Raji (cell line): ENCODE data around the gene ETV6.

ENCODE experiments used
- POLR2A ChIP-seq: IDR thresholded peaks from 2 replicates; pipeline ENCODE4 v1.6.1; 2011; ENCODE audit warnings: low read depth, low read length, control low read depth; ENCODE audit not compliant: insufficient read depth

The ETV6 gene

GRCh38 chr12:11805043-11805442 is 155.6 kb downstream of the ETV6 start:
- no peak for TF ChIP-seq POLR2A

- TF ChIP-seq POLR2A = no peak
Observed at GRCh38 chr12:11805680-11806079, 156.2 kb downstream of the ETV6 start.

DNA sequence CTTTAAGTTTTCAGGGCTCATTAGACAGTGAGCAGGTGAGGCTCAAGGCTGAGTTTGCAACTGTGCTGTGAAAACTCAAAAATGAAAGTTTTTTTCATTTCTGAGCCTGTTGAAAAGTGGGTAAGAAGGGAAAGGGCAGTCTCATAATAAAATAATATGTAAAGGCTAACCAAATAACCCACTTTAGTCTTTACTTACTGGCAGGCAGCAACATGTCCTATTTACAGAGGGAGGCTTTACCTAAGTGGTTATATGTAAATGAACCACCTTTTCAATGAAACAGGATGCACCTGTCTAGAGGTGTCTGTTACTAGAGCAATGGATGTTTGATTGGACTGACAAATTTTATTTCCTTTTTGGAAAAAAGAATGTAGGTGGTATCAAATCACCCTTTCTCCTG is 158.0 kb downstream of the ETV6 start:
- no peak for TF ChIP-seq POLR2A

DNA sequence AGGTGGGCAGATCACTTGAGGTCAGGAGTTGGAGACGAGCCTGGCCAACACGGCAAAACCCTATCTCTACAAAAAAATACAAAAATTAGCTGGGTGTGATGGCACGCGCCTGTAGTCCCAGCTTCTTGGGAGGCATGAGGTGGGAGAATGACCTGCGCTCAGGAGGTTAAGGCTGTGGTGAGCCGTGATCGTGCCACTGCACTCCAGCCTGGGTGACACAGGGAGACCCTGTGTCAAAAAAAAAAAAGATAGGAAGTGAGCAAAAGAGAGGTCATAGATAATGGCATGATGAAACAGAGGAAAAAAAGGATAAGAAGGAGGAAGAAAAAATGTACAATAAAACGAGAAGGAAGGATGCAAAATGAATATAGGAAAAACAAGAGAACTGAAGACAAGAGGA is 159.5 kb downstream of the ETV6 start:
- TF ChIP-seq POLR2A = no peak

DNA sequence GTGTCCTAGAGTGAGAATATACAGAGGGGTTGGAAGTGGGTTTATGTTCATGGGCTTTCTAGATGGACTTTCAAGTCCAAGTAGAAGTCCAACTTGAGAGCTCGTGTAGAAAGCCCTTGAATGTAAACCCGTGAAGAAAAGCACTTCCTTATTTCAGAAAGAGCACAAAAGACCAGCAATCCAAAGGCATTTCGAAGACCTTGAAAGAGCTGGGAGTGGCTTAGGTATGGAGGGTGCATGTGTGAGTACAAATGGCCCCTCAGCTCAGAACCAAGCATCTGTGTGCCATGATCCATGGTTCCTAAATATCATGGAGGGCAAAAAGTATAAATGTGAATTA is 160.7 kb downstream of the ETV6 start:
- no peak for TF ChIP-seq POLR2A

GRCh38 chr12:11811008-11811407 is 161.5 kb downstream of the ETV6 start:
- no peak for TF ChIP-seq POLR2A

- TF ChIP-seq POLR2A = no peak
Observed at GRCh38 chr12:11812241-11812585, 162.7 kb downstream of the ETV6 start.

DNA sequence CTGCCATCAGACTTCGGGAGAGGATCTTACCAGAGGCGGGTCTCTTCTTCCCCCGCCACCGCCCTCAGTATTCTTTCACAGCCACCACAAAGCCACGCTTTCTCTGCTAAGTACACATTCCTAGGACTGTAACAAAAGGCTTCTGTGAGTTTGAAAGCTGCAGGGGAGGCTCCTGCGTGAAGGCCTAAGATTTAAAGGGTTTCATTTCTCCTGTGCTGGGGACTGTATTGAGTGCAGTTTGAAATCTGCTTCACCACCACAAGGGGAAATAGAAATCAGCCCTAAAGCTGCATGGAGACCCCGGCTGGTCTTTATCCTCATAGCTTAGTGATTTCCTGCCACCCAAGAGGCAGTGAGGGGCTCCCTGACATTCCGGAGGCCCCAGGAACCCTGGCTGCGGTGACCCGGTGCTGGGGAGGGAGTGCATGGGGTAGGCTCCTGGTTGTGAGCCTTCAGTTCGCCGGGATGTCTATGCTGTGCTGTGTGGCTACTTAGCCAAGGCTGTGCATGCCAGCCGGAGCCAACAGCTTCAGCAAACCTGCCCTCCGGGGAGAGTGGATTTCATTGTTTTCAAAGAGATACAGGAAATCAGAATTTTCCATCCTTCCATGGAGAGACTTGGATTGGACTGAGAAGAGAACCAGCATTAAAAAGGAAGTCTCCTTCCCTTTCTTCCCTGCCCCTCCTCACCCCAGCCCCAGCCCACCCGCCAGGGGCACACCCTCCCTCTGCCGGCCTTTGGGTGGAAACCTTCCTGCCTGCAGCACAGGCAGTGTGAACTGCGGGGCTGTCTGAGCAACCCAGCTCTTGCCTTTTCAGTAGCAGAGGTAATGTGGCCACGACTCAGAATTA is 163.3 kb downstream of the ETV6 start:
- TF ChIP-seq POLR2A = no peak

GRCh38 chr12:11813438-11813813 is 164.0 kb downstream of the ETV6 start:
- TF ChIP-seq POLR2A = no peak

DNA sequence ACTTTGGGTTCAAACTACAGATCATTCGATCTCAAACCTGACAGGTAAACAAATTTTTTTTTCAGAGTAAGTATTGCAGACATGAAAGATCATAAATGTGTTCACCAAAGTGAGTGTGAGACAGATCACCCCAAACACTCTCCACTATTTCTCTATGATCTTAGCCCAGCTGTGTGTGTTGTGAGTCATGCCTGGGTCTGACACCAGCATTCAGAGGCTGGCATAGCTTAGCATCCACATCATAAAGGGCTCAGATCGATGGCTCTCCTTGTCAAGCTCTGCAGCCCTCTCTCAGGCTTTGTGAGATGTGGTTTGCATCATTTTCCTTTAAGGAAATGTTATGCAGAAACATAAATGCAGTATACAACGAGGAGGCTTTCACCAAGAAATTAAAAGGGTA is 164.9 kb downstream of the ETV6 start:
- no peak for TF ChIP-seq POLR2A

GRCh38 chr12:11815397-11815796 is 165.9 kb downstream of the ETV6 start:
- TF ChIP-seq POLR2A = no peak

GRCh38 chr12:11819643-11820042 is 170.2 kb downstream of the ETV6 start:
- TF ChIP-seq POLR2A = no peak

GRCh38 chr12:11820476-11820875 is 171.0 kb downstream of the ETV6 start:
- TF ChIP-seq POLR2A = no peak

- TF ChIP-seq POLR2A = no peak
Observed at GRCh38 chr12:11821386-11822080, 172.1 kb downstream of the ETV6 start.

- no peak for TF ChIP-seq POLR2A
Observed at GRCh38 chr12:11822081-11822834, 172.8 kb downstream of the ETV6 start.

DNA sequence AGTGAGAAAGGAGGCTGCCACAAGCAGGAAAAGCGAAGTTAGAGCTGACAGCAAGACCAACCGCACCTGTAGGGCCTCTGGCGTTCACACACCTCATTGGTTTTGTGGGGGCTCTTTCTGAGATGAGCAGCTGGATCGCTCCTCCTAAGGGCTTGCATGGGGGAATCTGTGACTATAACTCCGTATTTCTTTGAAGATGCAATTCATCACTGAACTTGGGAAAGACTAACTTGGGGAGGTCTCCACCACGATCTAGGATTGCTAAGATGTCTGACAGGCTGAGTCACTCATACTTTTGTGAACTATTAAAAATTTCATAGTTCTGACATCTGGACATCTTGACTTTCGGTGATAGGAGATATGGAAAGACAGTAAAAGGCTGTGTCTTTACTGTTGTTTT is 173.6 kb downstream of the ETV6 start:
- TF ChIP-seq POLR2A = no peak
